GM21528 (cell line): Measurements from ENCODE around the gene GALNT2.

Experiments
- ATAC-seq: cut with Tn5 transposase; IDR thresholded peaks from one replicate; pipeline ENCODE4 v1.9.1; 2021; ENCODE audit warnings: mild to moderate bottlenecking, moderate library complexity; ENCODE audit not compliant: unreplicated experiment, low FRiP score

The GALNT2 gene

DNA sequence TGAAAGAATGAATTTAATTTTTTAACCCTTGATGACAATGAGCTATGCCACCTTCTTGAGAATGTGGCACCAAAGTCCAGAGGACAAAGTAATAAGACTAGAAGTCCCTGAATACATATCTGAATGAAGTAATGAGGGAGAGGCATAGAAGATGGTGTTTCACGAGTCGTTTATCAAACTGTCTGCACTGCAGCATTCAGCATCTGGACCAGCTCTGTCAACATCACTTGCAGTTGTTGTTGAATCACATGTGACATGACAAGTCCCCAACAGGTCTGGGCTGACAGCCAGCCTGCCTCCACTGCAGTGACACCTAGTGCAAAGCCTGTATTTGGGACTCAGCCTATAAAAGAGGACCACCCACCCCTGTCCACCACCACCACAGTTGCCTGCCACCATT is 17.3 kb upstream of the GALNT2 start:
- ATAC-seq = no peak

DNA sequence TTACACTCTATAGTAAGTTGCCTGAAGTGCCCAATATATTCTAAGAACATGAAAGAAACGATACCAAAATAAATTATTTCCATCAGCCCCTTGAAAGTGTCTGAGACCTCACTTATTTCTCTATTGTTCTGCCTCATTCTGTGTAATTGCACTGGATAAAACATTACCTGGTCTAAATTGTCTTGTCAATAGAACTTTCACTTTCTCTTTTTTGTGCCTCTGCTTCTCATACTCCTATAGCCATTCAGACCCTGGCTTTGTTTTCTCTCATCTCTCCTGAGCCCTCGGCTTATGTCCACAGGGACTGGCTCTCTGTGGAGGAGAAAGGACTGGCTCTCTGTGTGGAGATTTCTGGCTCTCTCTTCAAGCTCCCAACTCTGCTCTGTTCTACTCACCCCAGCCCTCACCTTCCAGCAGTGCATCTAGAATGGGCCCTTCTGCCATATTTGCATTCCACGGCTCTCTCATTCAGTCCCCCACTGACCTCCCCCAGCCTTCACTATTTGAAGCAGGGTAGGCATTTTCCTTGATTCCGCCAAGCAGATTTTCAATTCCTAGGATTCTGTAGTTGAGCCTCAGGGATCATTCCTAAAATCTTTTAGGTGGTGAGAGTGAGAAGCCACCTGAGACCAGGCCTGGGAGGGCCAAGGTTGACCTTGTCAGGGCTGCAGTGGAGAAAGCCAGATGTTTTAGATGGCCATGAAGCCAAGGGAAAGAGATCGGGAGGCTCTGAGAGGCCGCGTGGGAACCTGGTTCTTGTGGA is 15.9 kb upstream of the GALNT2 start:
- no peak for ATAC-seq

DNA sequence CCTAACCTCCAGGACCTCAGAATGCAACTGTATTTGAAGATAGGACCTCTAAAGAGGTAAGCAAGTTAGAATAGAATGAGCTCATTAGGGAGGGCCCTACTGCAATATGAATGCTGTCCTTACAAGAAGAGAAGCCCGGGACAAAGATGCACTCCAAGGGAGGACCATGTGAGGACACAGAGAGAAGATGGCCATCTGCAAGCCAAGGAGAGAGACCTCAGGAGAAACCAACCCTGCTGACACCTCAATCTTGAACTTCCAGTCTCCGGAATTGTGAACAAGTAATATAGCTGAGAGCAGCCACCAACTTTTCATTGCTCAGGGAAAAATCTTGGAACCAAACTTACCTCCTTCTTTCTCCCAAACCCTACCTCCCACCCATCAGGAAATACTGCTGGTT is 15.0 kb upstream of the GALNT2 start:
- ATAC-seq = no peak

DNA sequence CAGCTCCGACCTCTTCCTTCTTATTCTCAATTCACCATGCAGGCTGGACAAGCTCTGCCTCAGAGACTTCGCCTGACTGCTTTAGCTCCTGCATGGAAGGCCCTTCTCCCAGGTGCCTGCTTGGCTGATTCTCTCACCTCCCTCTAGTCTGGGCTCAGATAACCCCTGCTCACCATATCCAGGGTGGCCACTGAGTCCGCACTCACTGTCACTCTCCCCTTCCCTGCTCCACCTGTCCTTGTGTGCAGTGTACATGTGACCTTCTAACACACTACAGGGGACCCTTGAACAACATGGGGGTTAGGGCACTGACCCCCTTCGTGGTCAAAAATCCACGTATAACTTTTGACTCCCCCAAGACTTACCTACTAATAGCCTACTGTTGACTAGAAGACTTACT is 14.4 kb upstream of the GALNT2 start:
- ATAC-seq = no peak

DNA sequence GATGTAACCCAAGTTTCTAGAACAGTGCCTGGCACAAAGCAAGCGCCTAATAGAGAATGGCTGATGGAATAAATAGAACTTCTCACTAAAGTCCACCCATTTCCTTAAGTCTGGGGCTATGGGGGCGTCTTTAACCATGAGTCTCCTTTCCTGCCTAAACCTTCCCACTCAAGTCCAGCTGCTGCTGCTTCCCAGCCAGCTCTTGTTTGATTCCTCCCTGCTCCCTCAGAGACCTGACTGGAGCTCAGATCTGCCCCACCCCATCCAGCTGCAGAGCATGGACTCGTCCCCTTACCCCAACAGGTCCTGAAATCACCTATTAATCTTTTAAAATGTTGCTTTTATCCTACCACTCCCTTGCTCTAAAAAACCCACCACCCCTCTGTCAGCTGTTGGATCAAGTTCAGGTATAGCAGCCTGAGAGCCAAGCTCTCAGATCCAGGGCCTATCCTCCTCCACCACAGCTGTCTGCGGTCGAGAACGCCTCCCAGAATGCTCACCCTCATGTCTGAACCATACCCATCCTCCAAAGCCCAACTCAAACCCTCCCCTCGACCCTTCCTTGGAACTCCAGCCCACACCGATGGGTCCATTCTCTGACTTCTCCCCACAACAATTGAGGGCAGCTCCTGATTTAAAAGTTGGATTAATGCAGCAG is 12.8 kb upstream of the GALNT2 start:
- ATAC-seq = no peak

DNA sequence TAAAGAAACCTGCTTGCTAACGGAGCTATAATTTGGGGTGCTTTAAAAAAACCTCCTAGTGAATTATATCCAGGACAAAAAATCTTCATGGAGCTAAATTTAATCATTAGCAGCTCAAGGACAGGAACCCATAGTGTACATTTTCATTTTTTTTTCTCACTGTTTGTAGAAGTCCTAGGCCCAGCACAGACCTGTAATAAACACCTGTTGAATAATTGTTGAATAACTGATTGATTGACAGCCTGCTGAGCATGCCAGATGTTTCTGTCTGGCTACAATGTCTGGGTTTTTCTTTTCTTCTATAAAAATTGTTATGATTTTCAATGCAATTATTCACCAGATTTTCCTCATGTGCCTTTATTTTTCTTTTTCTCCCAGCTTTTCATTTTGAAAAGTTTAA is 10.9 kb upstream of the GALNT2 start:
- ATAC-seq = no peak

DNA sequence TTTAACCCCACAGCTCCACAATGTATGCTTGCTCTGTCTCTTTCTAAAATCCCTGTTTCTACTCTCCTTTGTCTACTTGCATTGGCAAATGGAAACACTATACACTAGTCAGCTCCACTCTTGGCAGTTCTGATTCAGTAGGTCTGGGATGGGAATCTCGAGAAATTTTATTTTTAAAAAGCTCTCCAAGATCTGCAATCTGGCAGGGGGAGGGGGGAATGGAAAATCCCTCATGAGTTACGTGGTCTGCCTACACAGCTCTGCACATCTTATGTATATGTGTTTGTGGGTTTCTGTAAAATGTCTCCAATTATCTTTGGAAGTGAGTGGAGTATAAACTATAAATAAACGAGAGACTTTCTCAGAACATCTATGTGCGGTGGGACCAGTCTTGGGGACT is 9.9 kb upstream of the GALNT2 start:
- no peak for ATAC-seq

DNA sequence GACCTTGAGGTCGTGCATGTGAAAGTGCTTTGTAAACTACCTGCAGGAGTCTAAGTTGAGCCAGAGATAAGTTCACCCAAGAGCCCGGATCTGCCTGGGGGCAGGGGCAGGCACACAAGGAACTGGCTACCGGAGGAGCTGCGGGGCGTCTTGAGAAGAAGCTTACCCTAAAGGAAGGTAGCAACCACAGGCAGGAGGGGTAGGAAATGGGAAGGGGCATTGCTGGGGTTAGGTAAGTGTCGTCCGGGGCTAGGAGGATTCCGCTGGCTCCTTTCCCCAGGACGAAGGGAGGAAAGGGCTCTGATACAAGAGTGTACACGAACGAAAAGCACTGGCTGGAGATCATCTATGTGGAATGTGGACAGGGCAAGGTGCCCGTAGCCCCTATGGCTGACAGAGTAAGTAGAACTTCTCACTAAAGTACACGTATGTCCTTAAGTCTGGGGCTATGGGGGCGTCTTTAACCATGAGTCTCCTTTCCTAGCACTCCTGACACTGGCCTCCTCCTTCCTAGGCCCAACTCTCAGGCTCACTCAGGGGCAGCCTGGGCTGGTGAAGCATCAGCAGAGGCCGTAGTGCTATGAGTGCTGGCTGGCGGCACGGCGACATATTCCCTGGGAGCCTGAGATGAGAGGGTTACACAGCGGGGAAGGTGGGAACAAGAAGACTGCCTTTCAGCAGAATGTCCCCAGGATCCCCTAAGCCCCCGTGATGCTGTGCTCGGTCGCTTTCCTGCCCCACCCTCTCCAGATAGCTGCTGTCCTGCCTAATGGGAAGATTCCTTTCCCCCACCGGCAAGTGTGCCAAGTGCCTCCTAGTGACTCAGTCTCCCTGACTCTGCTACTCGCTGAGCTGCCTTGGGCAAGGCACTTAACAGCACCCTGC is 9.1 kb upstream of the GALNT2 start:
- no peak for ATAC-seq

DNA sequence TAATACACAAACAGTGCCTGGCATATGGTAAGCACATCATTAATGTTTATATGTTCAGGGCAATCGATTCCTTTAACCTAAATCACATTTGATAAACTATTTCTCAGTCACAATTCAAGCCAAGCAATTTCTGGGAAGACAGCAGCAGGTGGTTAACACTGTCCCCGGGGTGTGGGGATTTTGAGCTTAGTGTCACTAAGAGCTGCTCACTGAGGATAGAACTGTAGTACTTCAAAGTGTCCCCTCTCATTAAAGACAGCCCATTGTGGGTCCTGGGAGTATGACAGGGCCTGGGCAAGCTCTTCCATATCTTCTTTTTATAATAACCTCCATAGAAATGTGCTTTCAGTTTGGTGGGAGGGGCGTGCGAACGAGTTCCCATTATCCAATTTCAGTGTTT is 8.4 kb upstream of the GALNT2 start:
- no peak for ATAC-seq

DNA sequence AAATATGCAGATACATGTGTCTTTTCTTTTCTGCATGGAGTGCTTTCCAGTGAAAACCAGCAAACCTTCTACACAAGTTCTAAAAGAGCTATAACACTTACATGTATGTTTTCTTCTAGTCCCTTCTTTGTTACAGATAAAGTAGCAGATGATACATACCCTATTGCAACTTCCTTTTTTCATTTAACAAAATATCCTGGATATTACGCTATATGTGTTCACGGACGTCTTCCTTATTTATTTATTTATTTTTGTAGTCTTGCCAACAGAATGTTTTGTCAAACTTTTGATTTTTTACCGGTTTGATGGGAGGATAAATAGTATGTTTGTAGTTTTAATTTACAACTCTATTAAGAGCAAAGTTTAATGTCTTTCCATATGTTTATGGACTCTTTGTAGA is 5.2 kb upstream of the GALNT2 start:
- ATAC-seq = no peak

DNA sequence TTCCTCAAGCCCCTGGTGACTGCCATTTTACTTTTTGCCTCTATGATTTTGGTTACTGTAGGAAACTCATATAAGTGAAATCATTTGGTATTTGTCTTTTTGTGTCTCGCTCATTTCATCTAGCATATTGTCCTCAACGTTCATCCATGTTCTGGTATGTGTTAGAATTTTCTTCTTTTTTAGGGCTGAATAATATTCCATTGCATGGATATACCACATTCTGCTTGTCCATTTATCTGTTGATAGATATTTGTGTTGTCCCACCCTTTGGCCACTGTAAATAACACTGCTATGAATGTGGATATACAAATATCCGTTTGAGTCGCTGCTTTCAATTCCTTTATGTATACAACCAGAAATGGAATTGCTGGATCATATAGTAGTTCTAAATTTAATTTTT is 4.5 kb upstream of the GALNT2 start:
- ATAC-seq = no peak

DNA sequence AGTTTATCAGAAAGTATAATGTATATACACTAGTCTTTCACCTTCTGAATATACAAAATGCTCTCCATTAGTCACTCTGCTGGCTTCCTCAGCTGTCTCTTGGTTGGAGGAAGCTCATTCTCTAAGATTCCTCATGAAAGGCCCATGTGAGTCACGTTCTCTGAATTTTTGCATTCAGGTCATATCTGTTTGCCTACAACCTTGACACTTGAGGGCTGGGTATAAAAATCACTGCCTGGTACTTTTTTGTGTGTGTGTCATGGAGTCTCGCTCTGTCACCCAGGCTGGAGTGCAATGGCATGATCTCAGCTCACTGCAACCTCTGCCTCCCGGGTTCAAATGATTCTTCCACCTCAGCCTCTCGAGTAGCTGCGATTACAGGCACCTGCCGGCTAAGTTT is 2.8 kb upstream of the GALNT2 start:
- ATAC-seq = no peak

DNA sequence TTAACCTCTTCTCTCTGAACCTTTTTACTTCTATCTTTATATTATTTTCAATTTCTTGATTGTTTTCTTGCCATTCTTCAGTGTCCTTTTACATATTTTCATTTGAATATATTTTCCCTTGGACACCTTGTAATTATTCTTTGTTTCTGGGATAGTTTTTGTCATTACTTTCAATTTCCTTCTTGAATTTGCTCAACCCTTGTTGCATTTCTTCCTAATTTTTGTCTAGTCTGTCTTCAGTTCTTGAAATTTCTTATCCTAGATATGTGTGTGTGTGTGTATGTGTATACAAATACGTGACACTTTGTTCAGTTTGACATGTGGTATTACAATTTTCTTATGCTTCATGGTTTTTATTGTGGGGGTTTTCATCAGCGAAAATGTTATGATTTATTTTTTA is 1.9 kb upstream of the GALNT2 start:
- no peak for ATAC-seq

DNA sequence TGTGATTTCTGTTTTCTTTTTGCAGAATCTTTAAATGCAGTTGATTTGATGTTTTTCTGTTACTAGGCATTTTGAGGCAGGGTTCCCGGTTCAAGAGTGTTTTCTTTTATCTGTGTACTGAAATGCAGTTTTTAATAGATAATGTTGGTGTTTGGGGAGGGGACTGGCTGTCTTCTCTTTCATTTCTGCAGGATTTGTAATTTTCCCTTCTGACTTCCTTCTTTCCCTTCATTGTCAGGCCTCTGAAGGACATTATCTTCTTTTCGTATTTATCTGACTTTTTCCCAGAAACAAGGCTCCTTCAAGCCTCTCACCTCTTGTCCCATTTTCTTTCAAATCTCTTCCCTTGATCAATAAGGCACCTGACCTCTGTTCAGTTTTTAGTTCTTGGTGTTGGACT is 1.5 kb upstream of the GALNT2 start:
- no peak for ATAC-seq

DNA sequence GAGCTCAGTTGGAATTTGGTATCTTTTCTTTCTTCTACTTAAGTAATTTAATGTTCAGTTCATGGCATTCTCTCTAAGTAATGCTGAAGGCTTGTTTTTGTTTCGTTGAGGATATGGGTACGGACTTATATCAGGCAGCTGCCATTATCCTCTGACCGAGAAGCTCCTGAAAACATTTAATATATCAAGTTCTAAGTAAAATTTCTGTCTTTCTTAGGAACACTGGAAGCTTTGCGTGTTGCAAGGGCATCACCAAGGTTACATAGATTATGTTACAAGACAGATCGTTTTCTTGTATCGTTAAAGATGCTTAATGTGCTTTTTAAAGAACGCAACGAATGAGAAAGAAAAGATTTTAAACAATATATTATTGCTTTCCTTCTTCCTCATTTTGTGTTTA is 1.0 kb upstream of the GALNT2 start:
- ATAC-seq = no peak

DNA sequence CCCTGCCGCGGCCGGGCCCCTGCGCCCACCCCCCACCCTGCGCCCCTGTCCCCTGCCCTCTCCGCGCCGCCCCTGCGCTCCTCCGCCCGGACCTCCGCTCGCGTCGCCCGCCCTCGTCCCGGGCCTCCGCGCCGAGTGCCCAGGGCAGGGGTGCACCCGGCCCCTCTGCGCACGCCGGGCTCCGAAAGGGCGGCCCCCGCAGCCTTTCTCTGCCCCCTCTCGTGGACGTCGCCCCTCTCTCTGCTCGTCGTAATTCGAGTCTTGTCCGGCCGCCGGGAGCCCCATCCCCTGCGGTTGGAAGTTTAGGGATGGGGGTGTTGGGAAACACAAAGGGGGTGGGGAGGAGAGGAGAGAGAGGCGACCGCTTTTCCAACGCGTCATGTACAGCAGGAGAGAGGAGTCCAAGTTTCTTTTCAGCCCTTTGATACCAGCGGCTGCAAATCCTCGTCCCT is 407 bp downstream of the GALNT2 start:
- peak; percentile 32 for ATAC-seq

DNA sequence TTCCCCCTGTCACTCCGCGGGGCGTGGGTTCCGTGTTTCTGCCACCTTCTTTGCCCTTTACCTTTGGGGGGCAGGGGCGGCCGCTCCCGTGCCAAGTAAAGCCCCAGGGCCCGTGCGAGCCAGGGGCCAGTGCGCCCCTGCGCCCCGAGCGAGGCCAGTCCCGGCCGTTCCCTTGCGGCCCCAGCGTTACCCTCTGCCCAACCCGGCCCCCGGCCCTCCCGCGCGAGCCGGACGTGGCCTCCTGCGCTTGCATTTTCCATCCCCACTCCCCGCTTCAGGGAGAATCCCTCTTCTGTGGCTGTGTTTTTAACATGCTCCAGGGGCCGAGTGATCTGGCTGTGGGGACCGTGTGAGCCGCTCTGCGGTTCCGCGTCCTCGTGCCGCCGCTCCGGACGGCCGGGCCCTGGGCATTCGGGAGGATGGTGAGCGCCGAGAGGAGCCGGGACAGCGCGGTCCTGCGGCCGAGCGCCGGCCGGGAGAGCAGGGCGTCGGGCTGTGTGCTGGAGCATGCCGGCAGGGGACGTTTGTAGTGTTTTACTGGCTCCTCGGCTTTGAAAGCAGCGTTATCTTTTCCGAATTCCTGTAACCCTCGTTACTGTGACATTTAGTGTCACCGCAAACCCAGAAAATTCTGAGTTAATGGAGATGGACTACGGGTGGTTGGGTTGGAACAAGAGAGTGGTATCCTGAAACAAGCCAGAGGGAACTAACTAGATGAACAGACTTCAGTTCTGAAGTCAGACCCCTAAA is 1.0 kb downstream of the GALNT2 start:
- ATAC-seq = peak; percentile 8

DNA sequence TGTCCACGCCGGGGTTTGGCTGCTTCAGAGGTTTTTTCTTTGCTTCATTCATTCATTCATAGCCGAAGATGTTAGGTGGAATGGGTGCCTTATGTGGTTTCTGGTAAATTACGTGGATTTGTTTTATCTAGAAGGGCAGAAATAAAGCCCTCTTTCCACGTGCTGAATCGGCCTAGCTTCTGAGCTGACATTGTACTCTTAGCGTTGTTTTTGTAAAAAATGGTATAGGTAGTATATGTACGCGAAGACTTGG is 1.5 kb downstream of the GALNT2 start:
- ATAC-seq = no peak

DNA sequence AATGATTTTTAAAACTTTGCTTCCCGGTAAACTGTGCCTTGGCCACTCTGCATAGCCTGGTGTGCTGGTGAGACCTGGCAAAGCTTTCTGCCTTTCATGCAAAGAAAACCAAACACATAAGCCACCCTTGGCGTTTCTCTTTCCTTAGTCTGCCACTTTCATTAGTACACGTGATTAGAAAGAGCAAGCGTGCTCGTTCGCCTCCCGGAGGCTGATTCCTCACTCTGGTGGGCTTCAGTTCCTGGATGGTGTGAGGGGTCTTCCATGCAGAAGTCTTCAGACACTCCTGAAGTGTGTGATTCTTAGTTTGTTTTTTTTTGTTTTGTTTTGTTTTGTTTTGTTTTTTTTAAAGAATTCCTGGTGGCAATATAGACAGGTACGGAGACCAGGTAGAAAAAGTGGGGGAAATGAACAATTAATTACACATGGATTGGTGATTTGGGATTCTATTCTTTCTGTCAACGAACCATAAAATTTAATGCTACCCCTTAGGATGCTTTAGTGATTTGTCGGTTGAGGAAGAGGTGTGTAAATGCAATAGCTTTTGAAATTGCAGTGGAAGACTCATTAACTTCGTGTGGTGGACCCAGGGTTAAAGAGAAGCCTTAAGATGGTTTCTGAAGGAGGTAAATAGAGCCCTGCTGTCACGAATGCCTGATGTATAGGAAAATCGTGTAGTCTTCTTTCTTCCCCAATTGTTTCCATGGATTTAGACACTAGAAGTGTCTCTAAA is 2.1 kb downstream of the GALNT2 start:
- ATAC-seq = no peak

DNA sequence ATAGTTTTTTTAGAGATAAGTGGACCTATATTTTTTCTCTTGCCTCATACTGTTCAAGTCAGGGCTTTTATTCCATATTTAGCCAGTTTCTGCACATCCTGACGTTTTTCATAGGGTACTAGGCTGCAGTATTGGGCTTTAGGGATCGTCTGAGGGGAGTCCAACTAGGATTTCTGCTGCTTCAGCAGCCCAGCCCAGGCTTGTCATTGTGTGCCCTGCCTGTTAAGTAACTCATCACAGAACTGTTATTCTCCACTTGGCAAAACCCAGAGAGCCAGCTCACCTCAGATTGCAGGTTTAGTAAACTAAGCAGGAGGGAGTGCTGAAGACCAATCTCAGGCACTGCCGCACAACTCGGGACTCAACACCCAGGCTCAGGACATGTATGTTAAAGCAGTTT is 2.8 kb downstream of the GALNT2 start:
- ATAC-seq = no peak
